Gastrocnemius medialis (tissue), 4 donors: ENCODE measurements around the gene NUMB.

ENCODE experiments used
- CTCF ChIP-seq, 5 experiments: fragments of 450-650 bp in 3 of 5; fragments of 200-600 bp in 2 of 5; sonication (generic) in 2 of 5; IDR thresholded peaks in 4 of 5; conservative IDR thresholded peaks in 1 of 5; 1 replicate in 4 of 5; 2 replicates in 1 of 5; pipeline ENCODE4 v1.5.1; 2016 to 2019; ENCODE audit warnings: antibody characterized with exemption in 5 of 5, mild to moderate bottlenecking in 3 of 5, moderate library complexity in 3 of 5
- POLR2A ChIP-seq, 2 donors: fragments of 450-650 bp; IDR thresholded peaks; one replicate each; pipeline ENCODE4 v1.6.1; 2017; ENCODE audit warnings: antibody characterized with exemption in 2 of 2, mild to moderate bottlenecking in 2 of 2, moderate library complexity in 2 of 2

GRCh38 chr14:73237786-73238423 is 220.4 kb downstream of the NUMB start:
- TF ChIP-seq CTCF (IDR thresholded peaks at IDR 0.05 in 4 of 5, conservative IDR thresholded peaks at IDR 0.05 in 1 of 5) (no peak), POLR2A (IDR thresholded peaks at IDR 0.05) (no peak)
